Astrocyte of the spinal cord (primary cell): Measurements from ENCODE around the gene MRPS11.

Experiments
- DNase-seq: peaks from one replicate; pipeline ENCODE4 v3.0.0; 2011; ENCODE audit warnings: low read depth, low spot score
- H3K4me3 ChIP-seq: 2 replicates; pipeline ENCODE4 v1.5.1; 2011; ENCODE audit warnings: low read depth, mild to moderate bottlenecking, low read length, moderate library complexity
- CTCF ChIP-seq: IDR thresholded peaks from 2 replicates; pipeline ENCODE4 v1.5.1; 2012; ENCODE audit warnings: low read depth, mild to moderate bottlenecking, low read length, inconsistent platforms
- in situ Hi-C: cut with HindIII; loops from 2 replicates; pipeline ENCODE4 v1.10.0; 2017; ENCODE audit warnings: low sequenced_read_pairs

MRPS11 gene

GRCh38 chr15:88504445-88504844 is 36.9 kb downstream of the MRPS11 start:
- in situ Hi-C loops = no loop called here
- no peak for DNase-seq
- no peak for TF ChIP-seq CTCF
- H3K4me3 ChIP-seq = no peak overlapping the region

- H3K4me3 ChIP-seq = no peak overlapping the region
These were observed 38.2 kb downstream of the MRPS11 start for GRCh38 chr15:88505721-88506120.

GRCh38 chr15:88506628-88507027 is 39.1 kb downstream of the MRPS11 start:
- no peak overlapping the region for H3K4me3 ChIP-seq
- in situ Hi-C loops = no loop called here
- DNase-seq = no peak
- TF ChIP-seq CTCF = no peak

More at GRCh38 chr15:88505721-88506120, 38.2 kb downstream of the MRPS11 start:
- no peak for TF ChIP-seq CTCF
- in situ Hi-C loops = no loop called here
- no peak for DNase-seq

GRCh38 chr15:88509321-88509720 is 41.8 kb downstream of the MRPS11 start:
- in situ Hi-C loops = no loop called here
- TF ChIP-seq CTCF = no peak
- DNase-seq = no peak
- no peak overlapping the region for H3K4me3 ChIP-seq

GRCh38 chr15:88509964-88510363 is 42.5 kb downstream of the MRPS11 start:
- DNase-seq = no peak
- TF ChIP-seq CTCF = no peak
- H3K4me3 ChIP-seq = no peak overlapping the region
- in situ Hi-C loops = no loop called here

- in situ Hi-C loops = no loop called here
- no peak for DNase-seq
- TF ChIP-seq CTCF = no peak
- H3K4me3 ChIP-seq = no peak overlapping the region
These were observed 43.7 kb downstream of the MRPS11 start for GRCh38 chr15:88511161-88511560.

GRCh38 chr15:88512078-88512477 is 44.6 kb downstream of the MRPS11 start:
- no peak for DNase-seq
- H3K4me3 ChIP-seq = no peak overlapping the region
- TF ChIP-seq CTCF = no peak
- in situ Hi-C loops = no loop called here
